HepG2 (cell line): ENCODE measurements around the gene PARP6. TPM values are rescaled to one million over a fixed set of nuclear protein-coding genes. Genes with fewer than 3 reads are reported as not detected.

ENCODE experiments used
- ATAC-seq: fragments of 200-7000 bp; cut with Tn5 transposase; 3 replicates; pipeline ENCODE4 v1.9.1; 2020; ENCODE audit warnings: mild to moderate bottlenecking, moderate library complexity
- BruUV-seq: library from RNA; stranded (reverse); fragments of 400-500 nt; replicated peaks from 2 replicates; lab custom pipeline; 2021; lab: Mats Ljungman, UMichigan
- CTCF ChIA-PET: fragments of 300-600 bp; formaldehyde crosslinking; extraction: SDS; loops from one replicate; lab custom pipeline; 2021; ENCODE audit warnings: low total read pairs, inconsistent platforms, low intra/inter-chr PET ratio; lab: Yijun Ruan, JAX
- POLR2A ChIA-PET: fragments of 350-600 bp; sonication (Branson Sonifier 250); formaldehyde crosslinking; loops from one replicate; lab custom pipeline; 2020; ENCODE audit warnings: antibody characterized with exemption, inconsistent platforms; lab: Yijun Ruan, JAX
- DNase-seq: peaks from one replicate; pipeline ENCODE4 v3.0.0-alpha.2; 2015; ENCODE audit warnings: low spot score
- FAIRE-seq: peaks from 3 replicates; lab custom pipeline; 2011; peaks lifted over from hg19 to GRCh38; lab: Jason Lieb, UNC
- H2AFZ ChIP-seq: one replicate; pipeline ENCODE4 v1.6.1; 2011; ENCODE audit warnings: low read length, inconsistent platforms
- H3K27ac ChIP-seq: fragments of 300-600 bp; 3 replicates; pipeline ENCODE4 v1.8.0; 2011; ENCODE audit warnings: mixed run types, mild to moderate bottlenecking, mixed read lengths, low read length, inconsistent platforms; ENCODE audit not compliant: insufficient read depth; ENCODE audit errors: extremely low read length
- H3K27me3 ChIP-seq, 2 experiments: fragments of 200-600 bp in 1 of 2; 2 replicates in 1 of 2; 3 replicates in 1 of 2; pipeline versions ENCODE4 v1.6.0 to v1.8.0; 2011; ENCODE audit warnings: low read length in 2 of 2, mild to moderate bottlenecking in 2 of 2, moderate library complexity in 2 of 2, inconsistent platforms in 1 of 2; ENCODE audit not compliant: insufficient read depth in 2 of 2, control insufficient read depth in 1 of 2
- H3K36me3 ChIP-seq, 2 experiments: fragments of 200-600 bp in 1 of 2; replicated peaks in 1 of 2; 2 replicates in 1 of 2; 3 replicates in 1 of 2; pipeline versions ENCODE4 v1.5.1 to v1.8.0; 2011; ENCODE audit warnings: low read length in 2 of 2, inconsistent platforms in 1 of 2; ENCODE audit not compliant: insufficient read depth in 2 of 2, control insufficient read depth in 1 of 2
- H3K4me1 ChIP-seq: 2 replicates; pipeline ENCODE4 v1.5.1; 2012; ENCODE audit warnings: low read length, inconsistent platforms; ENCODE audit not compliant: insufficient read depth
- H3K4me2 ChIP-seq: 2 replicates; pipeline ENCODE4 v1.6.0; 2011; ENCODE audit warnings: low read depth, low read length, inconsistent platforms
- H3K4me3 ChIP-seq, 3 experiments: fragments of 200-600 bp in 1 of 3; sonication (generic), shearing (Covaris generic) in 1 of 3; replicated peaks in 1 of 3; 2 replicates each; pipeline ENCODE4 v1.5.1; 2011 to 2016; ENCODE audit warnings: low read length in 3 of 3, inconsistent platforms in 2 of 3, low read depth in 2 of 3, mild to moderate bottlenecking in 2 of 3, control low read depth in 1 of 3, mixed read lengths in 1 of 3; ENCODE audit not compliant: insufficient read depth in 1 of 3
- H3K79me2 ChIP-seq: one replicate; pipeline ENCODE4 v1.6.1; 2011; ENCODE audit warnings: low read length, inconsistent platforms; ENCODE audit not compliant: insufficient read depth
- H3K9ac ChIP-seq: 2 replicates; pipeline ENCODE4 v1.6.0; 2011; ENCODE audit warnings: mild to moderate bottlenecking, low read depth, low read length, inconsistent platforms; ENCODE audit not compliant: insufficient read depth
- H3K9me3 ChIP-seq: 2 replicates; pipeline ENCODE4 v1.5.1; 2012; ENCODE audit warnings: mild to moderate bottlenecking, low read length
- H4K20me1 ChIP-seq: 2 replicates; pipeline ENCODE4 v1.6.0; 2011; ENCODE audit warnings: inconsistent platforms, mild to moderate bottlenecking, low read length, moderate library complexity; ENCODE audit not compliant: insufficient read depth
- HNRNPL ChIP-seq: fragments of 200-400 bp; formaldehyde crosslinking; IDR thresholded peaks from 2 replicates; pipeline ENCODE4 v1.6.1; 2017; ENCODE audit warnings: mild to moderate bottlenecking, low read depth, low read length
- POLR2A ChIP-seq, 2 experiments: IDR thresholded peaks; 2 replicates each; pipeline ENCODE4 v1.6.1; 2011; ENCODE audit warnings: low read depth in 2 of 2, low read length in 2 of 2, mild to moderate bottlenecking in 1 of 2, moderate library complexity in 1 of 2; ENCODE audit not compliant: insufficient read depth in 1 of 2
- RBM22 ChIP-seq: fragments of 200-400 bp; formaldehyde crosslinking; optimal IDR thresholded peaks from 2 replicates; pipeline ENCODE3; 2017; ENCODE audit warnings: mild to moderate bottlenecking, low read length, moderate library complexity
- ZC3H13 ChIP-seq: sonication (generic); formaldehyde crosslinking; IDR thresholded peaks from 2 replicates; pipeline ENCODE4 v1.8.1; 2023; ENCODE audit warnings: mild to moderate bottlenecking, missing genetic modification reagents, moderate library complexity
- ZNF468 ChIP-seq: sonication (generic); formaldehyde crosslinking; IDR thresholded peaks from 2 replicates; pipeline ENCODE4 v1.8.0; 2022; ENCODE audit warnings: mild to moderate bottlenecking, moderate library complexity, missing genetic modification reagents
- ZNF484 ChIP-seq: sonication (generic); formaldehyde crosslinking; IDR thresholded peaks from 2 replicates; pipeline ENCODE4 v1.5.1; 2020; ENCODE audit warnings: mild to moderate bottlenecking, low read depth, missing genetic modification reagents, borderline replicate concordance
- WGBS: methylation state at CpG from one replicate; pipeline ENCODE4 v1.1.6; 2017; ENCODE audit warnings: low lambda C conversion rate; 5-methylcytosine and 5-hydroxymethylcytosine counted together
- in situ Hi-C: cut with HindIII; loops from 2 replicates; pipeline ENCODE4 v1.10.0; 2017; ENCODE audit warnings: low pct_unique_long_range_greater_than_20kb; ENCODE audit not compliant: extremely low pct_ligation_motif_present
- intact Hi-C: fragments of 100-400 bp; cut with micrococcal nuclease; formaldehyde crosslinking; loops from one replicate; pipeline ENCODE4 v1.10.0; 2022; ENCODE audit not compliant: unreplicated experiment
- polyA plus RNA-seq, 8 experiments: library from polyadenylated mRNA; depleted of rRNA in 3 of 8; stranded (reverse) in 7 of 8; unstranded in 1 of 8; fragments of >200 nt; fragmentation: Illumina TruSeq in 4 of 8; extraction: Trizol in 4 of 8; gene quantifications; 2 replicates each; pipeline versions ENCODE4 v1.2.1 to v1.2.3, GENCODE V29; 2011 to 2016; ENCODE audit warnings: low read depth in 4 of 8, missing spikeins in 1 of 8, mixed read lengths in 1 of 8; ENCODE audit not compliant: insufficient read depth in 1 of 8
- total RNA-seq, 5 experiments: library from RNA; depleted of rRNA; stranded (reverse); fragments of >200 nt; fragmentation: Illumina TruSeq; extraction: Trizol; gene quantifications; 2 replicates each; pipeline ENCODE4 v1.2.3, GENCODE V29; 2016; ENCODE audit warnings: low read depth in 1 of 5

PARP6 gene
- total and polyA plus RNA-seq, 2 of the 13 experiments (the other 11 are each of a cell fraction or from before 2014, with no cell fraction given) = 0.22 to 0.87 TPM

DNA sequence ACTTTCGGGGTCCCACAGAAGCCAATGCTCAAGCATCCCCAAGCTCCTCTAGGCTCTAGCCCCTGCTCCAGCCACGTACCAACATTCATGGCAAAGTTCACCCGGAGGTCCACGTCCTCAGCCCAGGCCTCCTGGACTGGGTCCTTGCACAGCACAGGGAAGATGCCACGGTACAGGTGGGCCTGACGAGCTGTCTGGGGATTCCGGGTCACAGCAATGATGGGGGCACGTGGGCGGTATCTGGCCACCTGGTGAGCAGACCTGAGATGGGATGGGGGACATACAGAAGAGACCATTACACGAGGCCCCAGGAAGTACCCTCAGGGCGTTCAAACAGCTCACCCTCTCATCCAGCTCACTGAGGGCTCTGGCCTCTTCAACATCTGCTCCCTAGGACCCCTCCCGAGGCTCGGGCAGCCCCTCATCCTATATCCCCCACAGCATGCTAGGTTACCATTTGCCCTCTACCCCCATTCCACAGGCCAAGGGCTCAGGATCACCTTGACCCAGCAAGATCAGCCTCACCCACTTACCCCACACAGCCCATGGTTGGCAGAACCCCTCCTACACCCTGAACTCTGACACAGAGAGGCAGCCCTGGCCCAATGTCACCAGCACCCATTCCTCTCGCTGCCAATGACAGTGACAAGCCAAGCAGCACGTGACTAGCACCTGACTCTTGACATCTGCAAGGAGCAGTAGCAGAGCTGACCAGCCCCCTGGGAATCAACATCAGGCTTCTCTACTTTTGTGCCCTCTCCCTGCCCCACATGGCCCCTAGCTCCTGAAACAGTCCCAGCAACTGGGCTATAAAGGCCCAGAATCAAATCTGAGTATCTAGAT is 71.7 kb downstream of the PARP6 start:
- 96% methylated on average over 14 of the region's 15 CpGs for WGBS
- Histone ChIP-seq H4K20me1 (peaks cover 77% of the 10 kb centered on the region), H3K9me3 (no peaks in the 10 kb centered on the region), H3K36me3 (peaks cover 37 to 70% of the 10 kb centered on the region in 2 experiments), H3K4me1 (peaks cover 24% of the 10 kb centered on the region), H3K4me2 (no peak overlapping the region), H3K9ac (no peak overlapping the region), H3K79me2 (no peaks in the 10 kb centered on the region), H3K27ac (no peak overlapping the region), H2AFZ (no peak overlapping the region), H3K4me3 (no peak overlapping the region), H3K27me3 (peaks cover 6 to 11% of the 10 kb centered on the region in 2 experiments; a peak in 3 of 5 replicates)
- ATAC-seq = no peak
- in situ Hi-C loops = loop anchor here (5.0 kb wide), 1 partner anchor 87 kb away; no protein-coding TSS in a partner anchor
- ChIA-PET POLR2A (interaction anchor here (1.3 to 2.2 kb wide), 2 partner anchors 10 to 83 kb away, joined by 3 to 6 read pairs; no protein-coding TSS in a partner anchor), CTCF (interaction anchor here (2.0 kb wide), 1 partner anchor 86 kb away, joined by 35 read pairs; no protein-coding TSS in a partner anchor)
- TF ChIP-seq HNRNPL = 0 out of 2 replicates have a peak, but pooled peaks have one; percentile 26
- TF ChIP-seq RBM22 = peak; percentile 58
- TF ChIP-seq ZNF484 = no peak
- TF ChIP-seq ZC3H13 (CRISPR knock-in tag) = peak; percentile 40; the same call in 1 of the 2 replicates
- TF ChIP-seq POLR2A (IDR thresholded peaks at IDR 0.05; ENCODE audit: insufficient read depth in 1 of 2, low read depth in 2 of 2, low read length in 2 of 2) = 0 out of 4 replicates have a peak, but pooled peaks of 1 of the 2 experiments have one; percentile 38
- no peak for TF ChIP-seq ZNF468
- no TSS peak for BruUV-seq
- FAIRE-seq = no peak
- intact Hi-C loops = no loop called here
- no peak for DNase-seq
